ENCODE data around the gene TRIM66.
A peak's percentile ranks its signal among the peaks of the same experiment; 100 is the strongest.

The TRIM66 gene

GRCh38 chr11:8719211-8719649, 36.8 kb upstream of the TRIM66 start:
- DNase-seq = no peak
- H3K9me3 Mint-ChIP-seq = no peaks in the 10 kb centered on the region
- no peak overlapping the region for H3K4me3 Mint-ChIP-seq
- peaks cover 16% of the 10 kb centered on the region for H3K4me1 Mint-ChIP-seq
- ATAC-seq = no peak
- H3K27ac Mint-ChIP-seq = no peak overlapping the region
- peaks cover 42% of the 10 kb centered on the region for H3K27me3 Mint-ChIP-seq

DNA sequence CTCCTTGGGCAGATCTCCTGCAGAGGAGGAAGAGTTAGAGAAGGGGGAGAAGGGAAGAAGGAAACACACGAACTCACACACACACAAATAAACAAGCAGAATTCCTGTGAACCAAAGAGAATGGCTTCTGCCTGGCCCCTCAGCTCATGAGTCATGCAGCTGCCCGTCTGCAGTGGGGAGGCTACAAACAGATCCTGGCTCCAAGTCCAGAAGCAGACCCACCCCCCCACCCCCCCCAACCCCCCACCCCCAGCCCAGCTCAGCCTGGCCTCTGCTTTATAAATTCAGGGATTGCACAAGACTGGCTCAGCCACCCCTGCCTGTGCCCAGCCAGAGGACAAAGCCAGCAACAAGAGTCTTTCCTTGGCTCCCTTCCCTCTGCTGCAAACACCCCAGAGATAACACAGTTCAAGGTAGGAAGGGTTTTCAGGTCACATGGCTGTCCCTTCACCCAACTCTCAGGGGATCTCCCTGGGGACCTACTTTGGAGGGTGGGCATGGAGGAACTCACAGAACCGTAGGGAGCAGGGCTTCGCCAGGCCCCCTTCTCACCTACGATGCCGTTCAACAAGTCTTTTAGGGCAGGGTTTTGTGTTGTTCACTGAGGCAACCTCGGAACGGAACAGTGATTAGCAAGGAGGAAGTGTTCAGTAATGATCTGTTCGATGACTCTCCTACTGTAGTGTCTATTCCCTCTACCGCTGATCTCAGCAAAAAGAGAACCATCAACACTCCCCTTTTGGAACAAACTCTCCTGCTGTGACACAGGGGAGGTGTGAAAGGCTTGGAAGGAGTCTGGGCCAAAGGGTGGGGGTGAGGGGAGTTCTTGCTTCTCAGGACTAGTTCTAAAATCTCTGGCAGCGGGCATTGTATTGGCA, 35.6 kb upstream of the TRIM66 start:
- DNase-seq = no peak
- Mint-ChIP-seq H3K27me3 (peaks cover 42% of the 10 kb centered on the region), H3K9me3 (no peaks in the 10 kb centered on the region), H3K4me3 (no peak overlapping the region), H3K4me1 (peaks cover 16% of the 10 kb centered on the region), H3K27ac (peak overlapping the region; percentile 28 to 85)
- no peak for ATAC-seq

DNA sequence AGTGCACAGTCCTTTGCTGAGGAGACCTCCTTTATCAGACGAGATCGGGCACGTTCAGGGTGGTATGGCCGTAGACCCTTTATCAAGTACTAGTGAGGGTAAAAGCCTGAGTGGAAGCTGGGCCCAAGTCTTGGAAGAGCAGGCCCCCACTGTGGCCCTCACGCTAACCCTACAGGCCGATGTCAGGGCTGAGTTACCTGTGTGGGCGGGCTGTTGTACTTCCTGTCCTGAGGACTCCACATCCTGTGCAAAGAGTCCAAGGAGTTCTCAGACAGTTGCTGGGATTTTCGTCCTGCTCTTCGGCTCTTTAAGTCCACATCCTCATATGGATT, 35.0 kb upstream of the TRIM66 start:
- Mint-ChIP-seq H3K4me3 (no peak overlapping the region), H3K27ac (peak overlapping the region in 1 of 2 donors; percentile 40), H3K27me3 (peaks cover 36% of the 10 kb centered on the region)

DNA sequence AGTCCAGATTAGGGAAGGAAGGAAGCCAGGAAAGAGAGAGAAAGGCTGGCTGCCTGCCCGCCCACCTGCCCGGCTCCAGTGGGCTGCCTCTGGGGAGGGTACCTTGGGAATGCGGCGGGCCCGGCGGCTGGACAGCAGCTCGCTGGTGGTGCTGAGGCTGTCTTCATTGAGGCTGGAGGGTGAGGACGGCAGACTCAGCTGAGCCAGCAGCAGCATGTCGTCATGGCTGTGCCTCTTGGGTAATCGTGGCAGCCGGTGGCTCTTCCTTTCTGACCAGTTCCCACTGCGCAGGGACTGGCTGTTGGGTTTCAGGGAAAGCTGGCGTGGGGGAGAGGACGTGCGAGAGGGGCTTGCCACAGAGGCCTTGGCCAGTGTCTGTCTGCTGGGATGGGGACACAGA, 33.0 kb upstream of the TRIM66 start:
- H3K4me1 Mint-ChIP-seq = peaks cover 16% of the 10 kb centered on the region
- H3K4me3 Mint-ChIP-seq = no peak overlapping the region
- H3K27me3 Mint-ChIP-seq = peaks cover 16% of the 10 kb centered on the region
- no peak for ATAC-seq
- DNase-seq = no peak
- H3K27ac Mint-ChIP-seq = no peak overlapping the region
- H3K9me3 Mint-ChIP-seq = no peaks in the 10 kb centered on the region

More for the DNA sequence above, 35.0 kb upstream of the TRIM66 start:
- H3K4me1 Mint-ChIP-seq = peaks cover 16% of the 10 kb centered on the region
- DNase-seq (no peak), ATAC-seq (no peak)
- H3K9me3 Mint-ChIP-seq = no peaks in the 10 kb centered on the region

- no peak overlapping the region for H3K4me3 Mint-ChIP-seq
- ATAC-seq (no peak), DNase-seq (no peak)
- H3K4me1 Mint-ChIP-seq = peaks cover 16% of the 10 kb centered on the region
- peaks cover 11% of the 10 kb centered on the region for H3K27me3 Mint-ChIP-seq
- H3K9me3 Mint-ChIP-seq = no peaks in the 10 kb centered on the region
- H3K27ac Mint-ChIP-seq = no peak overlapping the region
Observed at GRCh38 chr11:8714622-8715225, 32.3 kb upstream of the TRIM66 start.

- DNase-seq (no peak), ATAC-seq (no peak)
- Mint-ChIP-seq H3K9me3 (no peaks in the 10 kb centered on the region), H3K27ac (peak overlapping the region in 1 of 2 donors; percentile 59), H3K4me3 (no peak overlapping the region), H3K4me1 (peaks cover 16% of the 10 kb centered on the region), H3K27me3 (peaks cover 9% of the 10 kb centered on the region)
Observed at GRCh38 chr11:8713760-8714454, 31.4 kb upstream of the TRIM66 start.

DNA sequence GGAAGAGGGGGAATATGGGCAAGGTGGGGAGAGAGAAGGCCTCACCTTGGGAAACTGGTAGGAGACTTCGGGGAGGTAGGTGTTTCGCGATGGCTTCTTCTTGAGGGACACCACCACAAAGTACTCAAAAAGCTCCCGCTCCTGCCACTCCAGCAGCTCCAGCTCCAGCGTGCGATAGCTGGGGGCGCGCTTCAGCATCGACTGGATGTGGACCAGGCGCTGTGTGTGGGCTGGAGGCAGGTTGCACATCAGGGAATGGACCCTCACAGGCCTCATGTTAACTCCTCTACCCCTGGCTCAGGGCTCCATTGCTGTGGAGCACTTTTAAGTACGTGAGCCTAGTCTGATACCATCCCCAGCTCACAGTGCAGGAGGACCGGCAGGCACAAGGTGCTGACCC, 30.0 kb upstream of the TRIM66 start:
- Mint-ChIP-seq H3K4me1 (peaks cover 7% of the 10 kb centered on the region), H3K27ac (no peak overlapping the region), H3K9me3 (no peaks in the 10 kb centered on the region), H3K27me3 (no peaks in the 10 kb centered on the region), H3K4me3 (no peak overlapping the region)
- DNase-seq (no peak), ATAC-seq (no peak)

DNA sequence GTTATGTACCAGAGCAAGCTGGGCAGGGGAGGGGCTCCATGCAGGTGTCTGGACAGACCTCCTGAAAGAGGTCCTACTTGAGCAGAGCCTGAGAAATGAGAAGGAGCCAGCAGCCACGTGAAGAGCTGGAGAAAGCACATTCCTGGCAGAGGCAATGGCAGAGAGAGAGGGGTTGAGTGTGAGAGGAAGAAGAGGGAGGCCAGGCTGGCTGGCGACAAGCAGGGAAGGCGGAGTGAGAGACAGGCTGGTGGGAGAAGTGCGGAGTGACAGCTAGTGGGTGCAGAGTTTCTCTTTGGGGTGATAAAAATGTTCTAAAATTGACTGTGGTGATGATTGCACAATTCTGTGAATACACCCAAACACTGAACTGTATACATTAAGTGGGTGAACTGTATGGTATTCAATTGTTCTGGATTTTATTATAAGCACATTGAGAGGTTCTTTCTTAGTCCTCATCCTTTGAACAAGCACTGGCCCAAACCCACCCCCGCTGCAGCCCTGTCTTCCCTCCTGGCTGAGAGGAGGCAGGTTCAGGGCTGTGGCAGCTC, 29.5 kb upstream of the TRIM66 start:
- no peaks in the 10 kb centered on the region for H3K27me3 Mint-ChIP-seq
- peaks cover 1% of the 10 kb centered on the region for H3K4me1 Mint-ChIP-seq
- DNase-seq = no peak
- no peak for ATAC-seq
- no peak overlapping the region for H3K27ac Mint-ChIP-seq
- no peaks in the 10 kb centered on the region for H3K9me3 Mint-ChIP-seq
- no peak overlapping the region for H3K4me3 Mint-ChIP-seq

DNA sequence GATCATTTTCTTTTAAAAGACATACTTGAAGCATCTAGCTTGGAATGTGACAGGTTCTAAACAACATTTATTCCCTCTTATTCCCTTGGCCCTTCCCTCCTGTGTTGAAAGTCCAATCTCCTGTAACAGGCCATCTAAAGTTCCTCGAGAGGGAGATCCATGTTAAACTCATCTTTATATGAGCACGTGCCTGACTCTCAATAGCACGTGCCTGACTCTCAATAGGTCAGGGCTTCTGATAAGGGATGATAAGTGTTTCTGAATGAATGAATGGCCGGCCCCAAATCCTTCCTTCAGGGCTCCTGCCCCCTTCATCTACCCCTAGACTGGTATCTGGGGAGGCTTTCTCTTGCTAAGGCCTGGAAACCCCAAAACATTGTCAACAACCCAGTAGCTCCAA, 27.3 kb upstream of the TRIM66 start:
- H3K27ac Mint-ChIP-seq = no peak overlapping the region
- DNase-seq = no peak
- H3K27me3 Mint-ChIP-seq = no peaks in the 10 kb centered on the region
- H3K4me1 Mint-ChIP-seq = no peaks in the 10 kb centered on the region
- ATAC-seq = no peak
- no peaks in the 10 kb centered on the region for H3K9me3 Mint-ChIP-seq
- no peak overlapping the region for H3K4me3 Mint-ChIP-seq

DNA sequence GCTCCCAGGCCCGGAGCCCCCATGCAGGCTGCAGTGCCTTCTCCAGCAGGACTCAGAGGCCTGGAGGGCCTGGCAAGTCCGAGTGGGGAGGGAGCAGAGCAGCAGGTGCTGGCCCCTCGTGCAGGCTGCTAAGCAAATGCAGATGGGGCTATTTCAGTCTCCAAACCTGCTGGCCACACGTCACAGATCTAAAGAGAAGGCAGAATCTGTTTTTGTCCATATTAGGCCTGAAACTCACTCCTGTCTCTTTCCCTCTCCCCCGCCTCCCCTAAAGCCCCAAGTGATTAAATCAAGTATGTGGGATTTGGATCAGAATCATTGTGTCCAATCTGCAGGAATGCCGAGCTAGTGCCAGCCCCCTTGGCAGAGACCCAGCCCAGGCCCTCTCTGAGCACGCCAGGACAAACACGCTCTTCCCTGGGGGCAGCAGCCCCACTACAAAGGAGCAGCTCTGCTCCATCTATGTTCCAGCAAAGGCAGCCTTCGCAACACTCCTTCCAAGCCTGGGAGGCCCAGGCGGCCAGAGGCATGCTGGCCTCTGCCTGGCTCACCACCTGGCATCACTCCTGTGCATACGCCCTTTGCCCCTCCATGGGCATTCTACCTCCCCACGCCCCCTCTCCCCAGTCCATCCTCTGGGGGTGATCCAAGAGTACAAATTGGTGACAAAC, 26.7 kb upstream of the TRIM66 start:
- no peaks in the 10 kb centered on the region for H3K4me1 Mint-ChIP-seq
- DNase-seq = no peak
- H3K9me3 Mint-ChIP-seq = no peaks in the 10 kb centered on the region
- no peak overlapping the region for H3K4me3 Mint-ChIP-seq
- no peaks in the 10 kb centered on the region for H3K27me3 Mint-ChIP-seq
- H3K27ac Mint-ChIP-seq = no peak overlapping the region
- ATAC-seq = no peak

GRCh38 chr11:8707541-8708191, 25.2 kb upstream of the TRIM66 start:
- Mint-ChIP-seq H3K9me3 (no peaks in the 10 kb centered on the region), H3K4me1 (no peaks in the 10 kb centered on the region), H3K4me3 (no peak overlapping the region), H3K27me3 (no peaks in the 10 kb centered on the region), H3K27ac (no peak overlapping the region)
- ATAC-seq (no peak), DNase-seq (no peak)

DNA sequence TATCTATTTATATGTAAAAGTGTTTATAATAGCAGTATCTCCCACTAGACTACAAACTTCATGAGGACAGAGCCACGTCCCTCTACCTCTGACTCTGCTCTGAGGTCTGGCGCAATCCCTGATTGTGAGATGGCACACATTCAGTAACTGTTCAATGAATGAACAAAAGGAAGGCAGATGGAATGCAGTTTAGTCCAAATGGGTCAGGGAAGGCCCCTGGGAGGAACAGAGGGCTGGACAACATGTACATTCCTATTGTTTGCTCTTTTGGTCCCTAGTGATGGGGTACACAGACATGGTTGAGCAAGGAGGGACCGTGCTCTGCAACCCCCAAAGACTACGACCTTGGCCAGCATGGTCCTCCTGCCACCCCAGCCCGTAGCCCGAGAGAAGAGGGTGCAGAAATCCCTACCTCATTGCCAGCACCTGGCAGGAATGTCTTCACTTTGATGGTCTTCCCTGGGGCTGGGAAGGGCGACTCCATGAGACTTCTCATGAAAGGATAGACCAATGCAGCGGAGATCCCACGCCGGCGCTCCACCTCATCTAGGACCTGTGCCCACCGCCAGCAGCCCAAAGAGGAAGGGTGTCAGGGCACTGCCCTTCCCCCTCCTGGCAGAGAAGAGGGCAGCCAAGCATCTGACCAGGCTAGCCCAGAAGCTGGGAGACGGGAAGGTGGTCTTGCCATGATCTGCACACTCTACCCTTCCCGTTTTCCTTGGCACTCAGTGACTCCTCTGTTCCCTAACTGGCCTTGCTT, 24.4 kb upstream of the TRIM66 start:
- Mint-ChIP-seq H3K27me3 (no peaks in the 10 kb centered on the region), H3K27ac (no peak overlapping the region), H3K9me3 (no peaks in the 10 kb centered on the region), H3K4me3 (no peak overlapping the region), H3K4me1 (no peaks in the 10 kb centered on the region)
- ATAC-seq = no peak
- DNase-seq = no peak

- DNase-seq (no peak), ATAC-seq (no peak)
- Mint-ChIP-seq H3K27ac (no peak overlapping the region), H3K4me1 (no peaks in the 10 kb centered on the region), H3K27me3 (no peaks in the 10 kb centered on the region), H3K9me3 (no peaks in the 10 kb centered on the region), H3K4me3 (no peak overlapping the region)
Observed at GRCh38 chr11:8705146-8705545, 22.7 kb upstream of the TRIM66 start.

- H3K9me3 Mint-ChIP-seq = no peaks in the 10 kb centered on the region
- H3K27me3 Mint-ChIP-seq = no peaks in the 10 kb centered on the region
- no peak for DNase-seq
- H3K4me1 Mint-ChIP-seq = no peaks in the 10 kb centered on the region
- no peak overlapping the region for H3K4me3 Mint-ChIP-seq
- H3K27ac Mint-ChIP-seq = no peak overlapping the region
- no peak for ATAC-seq
Observed at GRCh38 chr11:8704136-8704535, 21.7 kb upstream of the TRIM66 start.

GRCh38 chr11:8702598-8702915, 20.1 kb upstream of the TRIM66 start:
- DNase-seq (no peak), ATAC-seq (no peak)
- Mint-ChIP-seq H3K27ac (no peak overlapping the region), H3K4me1 (no peaks in the 10 kb centered on the region), H3K27me3 (no peaks in the 10 kb centered on the region), H3K9me3 (no peaks in the 10 kb centered on the region), H3K4me3 (no peak overlapping the region)
